WTC11 (cell line): ENCODE measurements around the gene GABRG3. TPM values are rescaled to one million over a fixed set of nuclear protein-coding genes. Genes with fewer than 3 reads are reported as not detected.

ENCODE experiments used
- ATAC-seq: fragments of 200-7000 bp; cut with Tn5 transposase; 2 replicates; pipeline ENCODE4 v1.10.0; 2021; ENCODE audit warnings: mild to moderate bottlenecking, moderate library complexity
- CTCF ChIA-PET: fragments of 300-600 bp; sonication (Branson Sonifier 250); formaldehyde crosslinking; loops from one replicate; lab custom pipeline; 2021; ENCODE audit warnings: antibody characterized with exemption; lab: Charles Lee
- POLR2A ChIA-PET: fragments of 350-600 bp; sonication (Branson Sonifier 250); formaldehyde crosslinking; loops from one replicate; lab custom pipeline; 2021; ENCODE audit warnings: antibody characterized with exemption; lab: Charles Lee
- DNase-seq: peaks from one replicate; pipeline ENCODE4 v3.0.0; 2021; ENCODE audit warnings: low spot score
- H3K27ac Mint-ChIP-seq: 2 replicates; pipeline ENCODE4 v1.8.0; 2021; ENCODE audit warnings: mixed read lengths
- H3K27me3 Mint-ChIP-seq: 2 replicates; pipeline ENCODE4 v1.8.0; 2021; ENCODE audit warnings: low read depth, mild to moderate bottlenecking, moderate library complexity, mixed read lengths
- H3K36me3 Mint-ChIP-seq: 2 replicates; pipeline ENCODE4 v1.8.0; 2021; ENCODE audit warnings: mixed read lengths
- H3K4me1 Mint-ChIP-seq: 2 replicates; pipeline ENCODE4 v1.8.0; 2022; ENCODE audit warnings: mixed read lengths
- H3K4me3 Mint-ChIP-seq: 2 replicates; pipeline ENCODE4 v1.8.0; 2021; ENCODE audit warnings: mild to moderate bottlenecking, moderate library complexity, mixed read lengths
- H3K9me3 Mint-ChIP-seq: 2 replicates; pipeline ENCODE4 v1.8.0; 2021; ENCODE audit warnings: mixed read lengths
- FOXP1 ChIP-seq: sonication (generic); formaldehyde crosslinking; IDR thresholded peaks from 2 replicates; pipeline ENCODE4 v1.8.0; 2022; ENCODE audit warnings: missing genetic modification reagents, mild to moderate bottlenecking, moderate library complexity, borderline replicate concordance
- FOXP4 ChIP-seq: sonication (generic); formaldehyde crosslinking; IDR thresholded peaks from 2 replicates; pipeline ENCODE4 v1.8.0; 2022; ENCODE audit warnings: mild to moderate bottlenecking, missing genetic modification reagents
- GRHL2 ChIP-seq: fragments of 250-450 bp; sonication (Bioruptor Pico); IDR thresholded peaks from 2 replicates; pipeline ENCODE4 v1.8.0; 2022; ENCODE audit warnings: mild to moderate bottlenecking, moderate library complexity; ENCODE audit not compliant: insufficient replicate concordance, severe bottlenecking
- IRF1 ChIP-seq: sonication (generic); formaldehyde crosslinking; IDR thresholded peaks from 2 replicates; pipeline ENCODE4 v1.8.0; 2023; ENCODE audit warnings: missing genetic modification reagents
- JUN ChIP-seq: sonication (generic); formaldehyde crosslinking; IDR thresholded peaks from 2 replicates; pipeline ENCODE4 v1.8.0; 2023; ENCODE audit warnings: mild to moderate bottlenecking, missing genetic modification reagents
- PRDM15 ChIP-seq: sonication (generic); formaldehyde crosslinking; IDR thresholded peaks from 2 replicates; pipeline ENCODE4 v1.8.0; 2022; ENCODE audit warnings: missing genetic modification reagents
- TP53 ChIP-seq: sonication (generic); formaldehyde crosslinking; IDR thresholded peaks from 2 replicates; pipeline ENCODE4 v1.8.1; 2023; ENCODE audit warnings: mild to moderate bottlenecking, missing genetic modification reagents
- USF2 ChIP-seq: sonication (generic); formaldehyde crosslinking; IDR thresholded peaks from 2 replicates; pipeline ENCODE4 v1.8.1; 2023; ENCODE audit warnings: mild to moderate bottlenecking, missing genetic modification reagents, moderate library complexity
- ZNF121 ChIP-seq: sonication (generic); formaldehyde crosslinking; IDR thresholded peaks from 2 replicates; pipeline ENCODE4 v1.8.0; 2023; ENCODE audit warnings: missing genetic modification reagents
- ZNF138 ChIP-seq: sonication (generic); formaldehyde crosslinking; conservative IDR thresholded peaks from 2 replicates; pipeline ENCODE4 v1.8.1; 2022; ENCODE audit warnings: mild to moderate bottlenecking, moderate library complexity, missing genetic modification reagents
- ZNF532 ChIP-seq: fragments of 250-450 bp; sonication (Bioruptor Pico); IDR thresholded peaks from 2 replicates; pipeline ENCODE4 v1.9.0; 2021; ENCODE audit warnings: mild to moderate bottlenecking, borderline replicate concordance
- ZSCAN18 ChIP-seq: fragments of 250-450 bp; sonication (Bioruptor Pico); IDR thresholded peaks from 2 replicates; pipeline ENCODE4 v2.1.2; 2022; ENCODE audit warnings: mild to moderate bottlenecking, moderate library complexity
- total RNA-seq: library from RNA; stranded (reverse); gene quantifications from 3 replicates; pipeline ENCODE4 v1.2.3, GENCODE V29; 2021

Gene GABRG3
- total RNA-seq, 1 experiment from 2014 or later = 0.72 TPM

GRCh38 chr15:27573805-27574485 is 603.0 kb downstream of the GABRG3 start:
- Mint-ChIP-seq H3K27ac (no peak overlapping the region), H3K4me1 (peaks cover 7% of the 10 kb centered on the region), H3K27me3 (no peaks in the 10 kb centered on the region), H3K4me3 (no peak overlapping the region), H3K36me3 (no peaks in the 10 kb centered on the region), H3K9me3 (peaks cover 6% of the 10 kb centered on the region; the same call in 1 of the 2 replicates)
- POLR2A ChIA-PET = no interaction called here
- CTCF ChIA-PET = interaction anchor here (1.0 to 1.3 kb wide), 2 partner anchors 107 to 514 kb away, joined by 3 to 9 read pairs; no protein-coding TSS in a partner anchor
- DNase-seq = no peak
- ATAC-seq = no peak
- TF ChIP-seq ZNF532 (CRISPR knock-in tag) (no peak), JUN (CRISPR knock-in tag) (no peak), ZSCAN18 (CRISPR knock-in tag) (no peak), TP53 (CRISPR knock-in tag) (no peak), ZNF121 (CRISPR knock-in tag) (no peak), IRF1 (CRISPR knock-in tag) (no peak), PRDM15 (CRISPR knock-in tag) (no peak), GRHL2 (CRISPR knock-in tag) (no peak), USF2 (CRISPR knock-in tag) (no peak), ZNF138 (no peak), FOXP4 (CRISPR knock-in tag) (no peak), FOXP1 (CRISPR knock-in tag) (no peak)
